Heart left ventricle (tissue), 13 donors: ENCODE results near the gene ZNF217.

Experiments
- CTCF ChIP-seq, 12 donors: fragments of 200-600 bp; sonication (generic) in 4 of 12; IDR thresholded peaks; one replicate each; pipeline versions ENCODE4 v1.5.0 to v1.8.0; 2018 to 2022; ENCODE audit warnings: antibody characterized with exemption in 12 of 12, mild to moderate bottlenecking in 5 of 12
- POLR2A ChIP-seq, 2 donors: fragments of 450-650 bp; IDR thresholded peaks; one replicate each; pipeline ENCODE4 v1.6.1; 2017; ENCODE audit warnings: antibody characterized with exemption in 2 of 2, mild to moderate bottlenecking in 2 of 2, moderate library complexity in 2 of 2
- donor health status: ischemic (EF 13 %, LVEDD 7.1; RV severe dilation, severe dysfunction).
- donor health status: DM: no; HTN: yes; CAD: no.
- donor health status: DM: no; HTN: no; CAD: no.
- donor health status: ischemic (EF 25% LVEDD 6.9; RV normal size, moderate dysfunction).
- donor health status: ischemic (EF 25% LVEDD 5.7; RV mildly dilated, moderate dysfunction).
- donor health status: ischemic (EF 35%, LVEDD 5.7; RV mildly dilated, moderate dysfunction).
- donor health status: nonischemic (EF 11% LVEDD 7.7; RV severe dilation, severe dysfunction).
- donor health status: DM: yes; HTN: yes; CAD: no.
- donor health status: PGD.
- donor health status: ischemic (EF 29% LVEDD 5.4; RV normal size, mild dysfunction).
- donor health status: nonischemic (EF 23%, LVEDD 6.1; RV moderate dilation, normal function).

GRCh38 chr20:53559816-53560215 lies 33.8 kb downstream of the ZNF217 start:
- TF ChIP-seq CTCF (IDR thresholded peaks at IDR 0.05) = no peak
- no peak for TF ChIP-seq POLR2A (IDR thresholded peaks at IDR 0.05)
